Panc1 (cell line): ENCODE results near the gene BARX1. TPM values are rescaled to one million over a fixed set of nuclear protein-coding genes. Genes with fewer than 3 reads are reported as not detected.

ENCODE experiments used
- ATAC-seq: fragments of 200-7000 bp; cut with Tn5 transposase; 2 replicates; pipeline ENCODE4 v1.9.1; 2020; ENCODE audit warnings: mild to moderate bottlenecking, moderate library complexity
- BruUV-seq: library from RNA; stranded (reverse); fragments of 400-500 nt; replicated peaks from 2 replicates; lab custom pipeline; 2021; lab: Mats Ljungman, UMichigan
- CTCF ChIA-PET: fragments of 300-600 bp; sonication (Branson Sonifier 250); formaldehyde crosslinking; loops from one replicate; lab custom pipeline; 2022; ENCODE audit warnings: antibody characterized with exemption; lab: Charles Lee
- POLR2A ChIA-PET: fragments of 300-600 bp; sonication (Branson Sonifier 250); formaldehyde crosslinking; loops from one replicate; lab custom pipeline; 2022; ENCODE audit warnings: antibody characterized with exemption; lab: Charles Lee
- DNase-seq: peaks from one replicate; pipeline ENCODE4 v3.0.0-alpha.2; 2010; ENCODE audit warnings: low read depth, low spot score
- H3K27ac ChIP-seq: 2 replicates; pipeline ENCODE4 v1.5.1; 2011; ENCODE audit warnings: mild to moderate bottlenecking, low read length, inconsistent platforms
- H3K27me3 ChIP-seq: fragments of 200-500 bp; sonication (Bioruptor generic); 2 replicates; pipeline ENCODE4 v1.6.0; 2014; ENCODE audit warnings: low read length, inconsistent platforms; ENCODE audit not compliant: control insufficient read depth, insufficient read depth
- H3K36me3 ChIP-seq: fragments of 200-500 bp; sonication (Bioruptor generic); 2 replicates; pipeline ENCODE4 v1.5.1; 2014; ENCODE audit warnings: inconsistent platforms, mild to moderate bottlenecking, low read length, moderate library complexity; ENCODE audit not compliant: control insufficient read depth, insufficient read depth
- H3K4me1 ChIP-seq: 2 replicates; pipeline ENCODE4 v1.5.1; 2011; ENCODE audit warnings: inconsistent platforms, mild to moderate bottlenecking, low read length, moderate library complexity; ENCODE audit not compliant: control insufficient read depth, insufficient read depth
- H3K4me3 ChIP-seq, 2 experiments: 2 replicates each; pipeline ENCODE4 v1.5.1; 2011 to 2012; ENCODE audit warnings: low read depth in 2 of 2, low read length in 2 of 2, mild to moderate bottlenecking in 2 of 2, inconsistent platforms in 1 of 2, moderate library complexity in 1 of 2
- H3K9me3 ChIP-seq: fragments of 200-500 bp; sonication (Bioruptor generic); 2 replicates; pipeline ENCODE4 v1.5.1; 2014; ENCODE audit warnings: low read depth, mild to moderate bottlenecking, inconsistent platforms, low read length, moderate library complexity; ENCODE audit not compliant: control insufficient read depth, insufficient read depth
- CTCF ChIP-seq: fragments of 450-650 bp; IDR thresholded peaks from 2 replicates; pipeline ENCODE4 v1.5.1; 2017; ENCODE audit warnings: mild to moderate bottlenecking
- POLR2AphosphoS5 ChIP-seq: IDR thresholded peaks from 2 replicates; pipeline ENCODE4 v1.6.1; 2012; ENCODE audit warnings: mild to moderate bottlenecking, low read depth, low read length, moderate library complexity
- REST ChIP-seq, 2 experiments: IDR thresholded peaks; 2 replicates each; pipeline ENCODE4 v1.6.1; 2011 to 2012; ENCODE audit warnings: low read depth in 2 of 2, control low read depth in 1 of 2, low read length in 1 of 2, mild to moderate bottlenecking in 1 of 2, moderate library complexity in 1 of 2; ENCODE audit not compliant: insufficient read depth in 1 of 2
- SIN3A ChIP-seq: IDR thresholded peaks from 2 replicates; pipeline ENCODE4 v1.6.1; 2012; ENCODE audit warnings: low read depth, mild to moderate bottlenecking, low read length, moderate library complexity, borderline replicate concordance; ENCODE audit not compliant: insufficient read depth
- TCF7L2 ChIP-seq: IDR thresholded peaks from 2 replicates; pipeline ENCODE4 v1.6.1; 2011; ENCODE audit warnings: mild to moderate bottlenecking, low read depth, low read length, inconsistent platforms
- in situ Hi-C: cut with HindIII; loops from 2 replicates; pipeline ENCODE4 v1.10.0; 2016; ENCODE audit warnings: low sequenced_read_pairs, low pct_unique_long_range_greater_than_20kb
- intact Hi-C: fragments of 100-400 bp; cut with micrococcal nuclease; formaldehyde crosslinking; loops from one replicate; pipeline ENCODE4 v1.10.0; 2022; ENCODE audit not compliant: unreplicated experiment
- total RNA-seq: library from RNA; stranded (reverse); gene quantifications from one replicate; pipeline ENCODE4 v1.2.1, GENCODE V29; 2021; ENCODE audit not compliant: unreplicated experiment

BARX1 gene
- total RNA-seq, 1 experiment from 2014 or later: 81.2 TPM

- POLR2A ChIA-PET: no interaction called here
- no peaks in the 10 kb centered on the region for H3K27me3 ChIP-seq
- in situ Hi-C loops: no loop called here
Observed at GRCh38 chr9:93918061-93918460, 37.1 kb downstream of the BARX1 start.

GRCh38 chr9:93917121-93917853 is 37.9 kb downstream of the BARX1 start:
- no peaks in the 10 kb centered on the region for H3K9me3 ChIP-seq
- ChIA-PET POLR2A (no interaction called here), CTCF (no interaction called here)
- in situ Hi-C loops (no loop called here), intact Hi-C loops (no loop called here)
- no peak overlapping the region for H3K27ac ChIP-seq
- no peak overlapping the region for H3K4me3 ChIP-seq
- no TSS peak for BruUV-seq
- TF ChIP-seq CTCF (no peak), SIN3A (no peak), REST (IDR thresholded peaks at IDR 0.05; ENCODE audit: insufficient read depth in 1 of 2, low read depth in 2 of 2, low read length in 1 of 2) (no peak), TCF7L2 (no peak), POLR2AphosphoS5 (no peak)
- DNase-seq: no peak
- no peak for ATAC-seq
- no peaks in the 10 kb centered on the region for H3K4me1 ChIP-seq
- H3K36me3 ChIP-seq: no peaks in the 10 kb centered on the region
- no peaks in the 10 kb centered on the region for H3K27me3 ChIP-seq

More at GRCh38 chr9:93918061-93918460, 37.1 kb downstream of the BARX1 start:
- no peak for ATAC-seq
- H3K9me3 ChIP-seq: no peaks in the 10 kb centered on the region
- no peak overlapping the region for H3K4me3 ChIP-seq
- H3K36me3 ChIP-seq: no peaks in the 10 kb centered on the region
- CTCF ChIA-PET: no interaction called here
- H3K4me1 ChIP-seq: no peaks in the 10 kb centered on the region
- TF ChIP-seq POLR2AphosphoS5: no peak
- TF ChIP-seq CTCF: no peak
- TF ChIP-seq TCF7L2: no peak
- TF ChIP-seq SIN3A: no peak
- no TSS peak for BruUV-seq
- H3K27ac ChIP-seq: no peak overlapping the region
- no peak for DNase-seq
- intact Hi-C loops: no loop called here
